Memory B cell (primary cell): ENCODE measurements around the gene CES3.
"Not testable (repeated sequence)": the region's sequence is repeated elsewhere in the genome, so short reads cannot be mapped to it uniquely, and the experiment has no call there.

Experiments
- ATAC-seq: fragments of 150-1000 bp; cut with Tn5 transposase; 2 replicates; pipeline ENCODE4 v1.10.0; 2021; ENCODE audit warnings: low read depth, mild to moderate bottlenecking, moderate library complexity
- DNase-seq, 2 donors: peaks; one replicate each; pipeline ENCODE4 v3.0.0; 2022; ENCODE audit warnings: low spot score in 2 of 2
- H3K27ac Mint-ChIP-seq: one replicate; pipeline ENCODE4 v1.8.0; 2022; ENCODE audit warnings: mild to moderate bottlenecking, moderate library complexity, mixed read lengths
- H3K27me3 Mint-ChIP-seq: one replicate; pipeline ENCODE4 v1.8.0; 2022; ENCODE audit warnings: mixed read lengths
- H3K36me3 Mint-ChIP-seq: one replicate; pipeline ENCODE4 v1.8.0; 2022; ENCODE audit warnings: mild to moderate bottlenecking, mixed read lengths
- H3K4me1 Mint-ChIP-seq: one replicate; pipeline ENCODE4 v1.8.0; 2022; ENCODE audit warnings: mixed read lengths
- H3K4me3 Mint-ChIP-seq: one replicate; pipeline ENCODE4 v1.8.0; 2022; ENCODE audit warnings: mild to moderate bottlenecking, moderate library complexity, mixed read lengths
- H3K9me3 Mint-ChIP-seq: one replicate; pipeline ENCODE4 v1.8.0; 2022; ENCODE audit warnings: mixed read lengths

Gene CES3

GRCh38 chr16:66975302-66975893 is 14.3 kb downstream of the CES3 start:
- peaks cover 9% of the 10 kb centered on the region for H3K27me3 Mint-ChIP-seq
- ATAC-seq (no peak), DNase-seq (no peak)
- H3K4me1 Mint-ChIP-seq = peaks cover 6% of the 10 kb centered on the region
- H3K4me3 Mint-ChIP-seq = no peak overlapping the region
- H3K27ac Mint-ChIP-seq = no peak overlapping the region
- H3K36me3 Mint-ChIP-seq = no peaks in the 10 kb centered on the region
- no peaks in the 10 kb centered on the region for H3K9me3 Mint-ChIP-seq

GRCh38 chr16:66976746-66977145 is 15.7 kb downstream of the CES3 start:
- Mint-ChIP-seq H3K4me1 (peaks cover 6% of the 10 kb centered on the region), H3K27ac (no peak overlapping the region), H3K4me3 (no peak overlapping the region), H3K36me3 (no peaks in the 10 kb centered on the region), H3K9me3 (no peaks in the 10 kb centered on the region), H3K27me3 (peaks cover 9% of the 10 kb centered on the region)
- DNase-seq (no peak), ATAC-seq (no peak)

- peak; percentile 86 to 87 for DNase-seq
- peaks cover 9% of the 10 kb centered on the region for H3K27me3 Mint-ChIP-seq
- no peaks in the 10 kb centered on the region for H3K9me3 Mint-ChIP-seq
- no peak overlapping the region for H3K27ac Mint-ChIP-seq
- H3K4me1 Mint-ChIP-seq = peaks cover 6% of the 10 kb centered on the region
- H3K36me3 Mint-ChIP-seq = no peaks in the 10 kb centered on the region
- peak; percentile 100 for ATAC-seq
- H3K4me3 Mint-ChIP-seq = no peak overlapping the region
Observed at GRCh38 chr16:66977341-66978113, 16.5 kb downstream of the CES3 start.

- no peak for ATAC-seq
- DNase-seq = no peak
- Mint-ChIP-seq H3K4me1 (peaks cover 6% of the 10 kb centered on the region), H3K27me3 (peaks cover 9% of the 10 kb centered on the region), H3K4me3 (no peak overlapping the region), H3K36me3 (no peaks in the 10 kb centered on the region), H3K9me3 (no peaks in the 10 kb centered on the region), H3K27ac (no peak overlapping the region)
Observed at GRCh38 chr16:66979011-66979717, 18.1 kb downstream of the CES3 start.

GRCh38 chr16:66983033-66983432 is 22.0 kb downstream of the CES3 start:
- DNase-seq (no peak), ATAC-seq (no peak)
- no peaks in the 10 kb centered on the region for H3K27me3 Mint-ChIP-seq
- no peak overlapping the region for H3K4me3 Mint-ChIP-seq
- H3K9me3 Mint-ChIP-seq = no peaks in the 10 kb centered on the region
- no peaks in the 10 kb centered on the region for H3K36me3 Mint-ChIP-seq
- H3K27ac Mint-ChIP-seq = no peak overlapping the region
- H3K4me1 Mint-ChIP-seq = no peaks in the 10 kb centered on the region

GRCh38 chr16:66984892-66985311 is 23.8 kb downstream of the CES3 start:
- Mint-ChIP-seq H3K4me1 (no peaks in the 10 kb centered on the region), H3K9me3 (no peaks in the 10 kb centered on the region), H3K36me3 (no peaks in the 10 kb centered on the region), H3K4me3 (no peak overlapping the region), H3K27ac (no peak overlapping the region), H3K27me3 (no peaks in the 10 kb centered on the region)
- DNase-seq (no peak), ATAC-seq (no peak)

- Mint-ChIP-seq H3K4me3 (no peak overlapping the region), H3K27ac (no peak overlapping the region), H3K36me3 (no peaks in the 10 kb centered on the region), H3K9me3 (no peaks in the 10 kb centered on the region), H3K27me3 (no peaks in the 10 kb centered on the region), H3K4me1 (no peaks in the 10 kb centered on the region)
- ATAC-seq (no peak), DNase-seq (no peak)
Observed at GRCh38 chr16:66986559-66986958, 25.5 kb downstream of the CES3 start.

GRCh38 chr16:66988197-66988788 is 27.2 kb downstream of the CES3 start, which contains the start of gene CES4A:
Gene CES4A (plus strand): TSS chr16:66988589. CDS start chr16:66988773, 184 bp downstream.
- no peak within 1 kb of the TSS for H3K4me3 Mint-ChIP-seq
- no peaks in the 10 kb centered on the region for H3K36me3 Mint-ChIP-seq
- no peak for DNase-seq
- no peaks in the 10 kb centered on the region for H3K9me3 Mint-ChIP-seq
- H3K27me3 Mint-ChIP-seq = no peaks in the 10 kb centered on the region
- ATAC-seq = no peak
- no peaks in the 10 kb centered on the region for H3K4me1 Mint-ChIP-seq
- H3K27ac Mint-ChIP-seq = no peak within 1 kb of the TSS

GRCh38 chr16:66991545-66992077 is 30.5 kb downstream of the CES3 start:
- H3K4me1 Mint-ChIP-seq = no peaks in the 10 kb centered on the region
- H3K27me3 Mint-ChIP-seq = no peaks in the 10 kb centered on the region
- H3K9me3 Mint-ChIP-seq = no peaks in the 10 kb centered on the region
- no peak overlapping the region for H3K27ac Mint-ChIP-seq
- no peaks in the 10 kb centered on the region for H3K36me3 Mint-ChIP-seq
- no peak overlapping the region for H3K4me3 Mint-ChIP-seq
- no peak for DNase-seq
- ATAC-seq = no peak

GRCh38 chr16:66993558-66993957 is 32.5 kb downstream of the CES3 start:
- H3K9me3 Mint-ChIP-seq, H3K4me1 Mint-ChIP-seq, H3K4me3 Mint-ChIP-seq, DNase-seq, ATAC-seq, H3K27me3 Mint-ChIP-seq, H3K36me3 Mint-ChIP-seq, H3K27ac Mint-ChIP-seq: not testable (repeated sequence)

GRCh38 chr16:66996324-66996982 is 35.4 kb downstream of the CES3 start:
- no peak for DNase-seq

GRCh38 chr16:66996983-66997358 is 35.9 kb downstream of the CES3 start:
- ATAC-seq = no peak
- Mint-ChIP-seq H3K27ac (no peak overlapping the region), H3K36me3 (no peaks in the 10 kb centered on the region), H3K27me3 (peaks cover 2% of the 10 kb centered on the region), H3K4me1 (peaks cover 11% of the 10 kb centered on the region), H3K4me3 (no peak overlapping the region), H3K9me3 (no peaks in the 10 kb centered on the region)
- no peak for DNase-seq

More at GRCh38 chr16:66996324-66996982, 35.4 kb downstream of the CES3 start:
- no peak for ATAC-seq
- Mint-ChIP-seq H3K27me3 (peaks cover 2% of the 10 kb centered on the region), H3K36me3 (no peaks in the 10 kb centered on the region), H3K4me1 (peaks cover 10% of the 10 kb centered on the region), H3K27ac (no peak overlapping the region), H3K4me3 (no peak overlapping the region), H3K9me3 (no peaks in the 10 kb centered on the region)
